ENCODE measurements around the gene SUPT4H1. TPM values are rescaled to one million over a fixed set of nuclear protein-coding genes. Genes with fewer than 3 reads are reported as not detected.

SUPT4H1 gene
- total RNA-seq, 1 experiment from 2014 or later = 109 TPM

- no peaks in the 10 kb centered on the region for H3K36me3 Mint-ChIP-seq (ENCODE audit: insufficient read depth in 1 of 3, low read depth in 3 of 3)
- no peak overlapping the region for H3K4ac ChIP-seq (ENCODE audit: low read depth, low read length)
- H2BK120ac ChIP-seq (ENCODE audit: low read depth, low read length, poor library complexity, severe bottlenecking) = no peak overlapping the region
- H3K9me3 Mint-ChIP-seq = no peaks in the 10 kb centered on the region
- no peak overlapping the region for H2BK5ac ChIP-seq (ENCODE audit: insufficient read length, low read length)
- no peak overlapping the region for H3K23ac ChIP-seq (ENCODE audit: insufficient read length, low read depth, low read length)
- no peak overlapping the region for H2AFZ ChIP-seq (ENCODE audit: low read length)
- H3K23me2 ChIP-seq (ENCODE audit: insufficient read length, low read depth, low read length, poor library complexity, severe bottlenecking) = no peaks in the 10 kb centered on the region
- no peak overlapping the region for H4K8ac ChIP-seq (replicated peaks; ENCODE audit: insufficient read length, low read depth, low read length)
- no peak overlapping the region for H4K91ac ChIP-seq (ENCODE audit: insufficient read length, low read depth, low read length)
- H3K14ac ChIP-seq (ENCODE audit: insufficient read depth, low read length) = no peak overlapping the region
- peaks cover 11% of the 10 kb centered on the region; the same call in 1 of the 2 replicates for H3K4me1 ChIP-seq (ENCODE audit: insufficient read depth, low read length)
- no peak for DNase-seq
- no peak overlapping the region for H2BK20ac ChIP-seq (ENCODE audit: low read depth, low read length, poor library complexity, severe bottlenecking)
- no peaks in the 10 kb centered on the region for H4K20me1 ChIP-seq (ENCODE audit: control insufficient read depth, insufficient read depth, insufficient read length)
- no peak overlapping the region for H3K56ac ChIP-seq (ENCODE audit: insufficient read length, low read depth, low read length)
- H3K9me3 ChIP-seq (ENCODE audit: control insufficient read depth, low read depth, low read length) = no peaks in the 10 kb centered on the region
- H3K9ac ChIP-seq (ENCODE audit: extremely low read depth, insufficient read length, low read length) = no peak overlapping the region
- H4K5ac ChIP-seq (ENCODE audit: insufficient read length, low read depth, low read length) = no peak overlapping the region
- no peak overlapping the region for H2BK12ac ChIP-seq (ENCODE audit: insufficient read length, low read depth, low read length)
- H3K27ac Mint-ChIP-seq = no peak overlapping the region
- H3K18ac ChIP-seq (ENCODE audit: insufficient read length, low read depth, low read length) = no peak overlapping the region
- no peak for TF ChIP-seq CTCF (conservative IDR thresholded peaks at IDR 0.05)
- no peak overlapping the region for H2BK15ac ChIP-seq (ENCODE audit: low read depth, low read length)
- H2AK5ac ChIP-seq (ENCODE audit: insufficient read length, low read length) = no peak overlapping the region
- no peaks in the 10 kb centered on the region for H3K79me1 ChIP-seq (ENCODE audit: insufficient read depth, low read depth, low read length, poor library complexity, severe bottlenecking)
- no peak overlapping the region for H3K4me2 ChIP-seq (ENCODE audit: insufficient read depth, insufficient read length, low read length)
- no peaks in the 10 kb centered on the region for H3K27me3 ChIP-seq (ENCODE audit: insufficient read depth, low read length)
- H3K27ac ChIP-seq (ENCODE audit: insufficient read length, low read depth, low read length) = no peak overlapping the region
- H3K79me2 ChIP-seq (ENCODE audit: insufficient read depth, low read length) = no peaks in the 10 kb centered on the region
- WGBS (ENCODE audit: extremely low coverage, insufficient read length, low lambda C conversion rate) = no CpG with 5 or more reads among the region's 5 CpGs
- H3K4me3 Mint-ChIP-seq = no peak overlapping the region; a peak in 1 of 5 replicates
- no peak overlapping the region for H3T11ph ChIP-seq (ENCODE audit: low read length)
- H3K27me3 Mint-ChIP-seq (ENCODE audit: low read depth) = peaks cover 4% of the 10 kb centered on the region; the same call in 1 of the 2 replicates
- H3K4me1 Mint-ChIP-seq = peaks cover 33 to 36% of the 10 kb centered on the region in 2 experiments
Observed at GRCh38 chr17:58375256-58375655, 23.3 kb upstream of the SUPT4H1 start.

Measured in H9 (cell line).